Stimulated activated CD4-positive, alpha-beta T cell treated with anti-CD3 and anti-CD28 coated beads, Interleukin-12 subunit alpha, Interleukin-12 subunit beta, amount 100 ng/mL, for 4 hours (primary cell): ENCODE data around the gene ADGRD1.
"Not testable (repeated sequence)": the region's sequence is repeated elsewhere in the genome, so short reads cannot be mapped to it uniquely, and the experiment has no call there.

ENCODE experiments used
- DNase-seq: peaks from one replicate; pipeline ENCODE4 v3.0.0-alpha.2; 2020

The ADGRD1 gene

GRCh38 chr12:131106349-131106941, 152.7 kb downstream of the ADGRD1 start:
- no peak for DNase-seq

DNA sequence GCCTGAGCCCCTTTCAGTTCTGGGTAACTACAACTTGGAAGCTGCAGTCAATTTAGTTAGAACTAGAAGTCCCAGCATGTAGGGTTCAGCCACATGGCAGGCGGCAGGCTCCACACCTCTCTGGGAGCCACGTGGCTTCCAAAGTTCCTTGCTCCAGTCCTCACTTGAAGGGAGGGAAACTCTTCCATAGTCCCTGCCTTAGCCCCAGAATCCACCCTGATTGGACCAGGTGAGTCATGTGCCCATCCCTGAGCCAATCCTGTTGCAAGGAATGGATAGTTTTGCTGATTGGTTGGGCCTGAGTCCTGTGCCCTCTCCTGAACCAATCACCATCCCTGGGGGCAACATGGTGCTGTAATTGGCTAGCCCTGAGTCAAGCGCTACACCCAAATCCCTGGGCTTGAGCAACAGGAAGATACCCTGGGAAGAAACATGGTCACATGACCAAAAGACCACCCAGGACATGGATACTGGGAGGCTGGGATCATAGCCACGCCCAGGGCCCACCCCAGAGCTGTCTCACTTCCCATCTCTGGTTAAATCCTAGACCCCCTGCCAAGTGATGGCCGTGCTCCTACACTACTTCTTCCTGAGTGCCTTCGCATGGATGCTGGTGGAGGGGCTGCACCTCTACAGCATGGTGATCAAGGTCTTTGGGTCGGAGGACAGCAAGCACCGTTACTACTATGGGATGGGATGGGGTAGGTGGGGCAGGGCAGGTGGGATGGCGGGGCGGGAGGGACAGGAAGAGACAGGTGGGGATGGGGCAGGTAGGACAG, 154.7 kb downstream of the ADGRD1 start:
- no peak for DNase-seq

- DNase-seq = no peak
Measured at GRCh38 chr12:131111446-131111845, 157.7 kb downstream of the ADGRD1 start.

- DNase-seq = no peak
Measured at GRCh38 chr12:131112021-131112420, 158.3 kb downstream of the ADGRD1 start.

DNA sequence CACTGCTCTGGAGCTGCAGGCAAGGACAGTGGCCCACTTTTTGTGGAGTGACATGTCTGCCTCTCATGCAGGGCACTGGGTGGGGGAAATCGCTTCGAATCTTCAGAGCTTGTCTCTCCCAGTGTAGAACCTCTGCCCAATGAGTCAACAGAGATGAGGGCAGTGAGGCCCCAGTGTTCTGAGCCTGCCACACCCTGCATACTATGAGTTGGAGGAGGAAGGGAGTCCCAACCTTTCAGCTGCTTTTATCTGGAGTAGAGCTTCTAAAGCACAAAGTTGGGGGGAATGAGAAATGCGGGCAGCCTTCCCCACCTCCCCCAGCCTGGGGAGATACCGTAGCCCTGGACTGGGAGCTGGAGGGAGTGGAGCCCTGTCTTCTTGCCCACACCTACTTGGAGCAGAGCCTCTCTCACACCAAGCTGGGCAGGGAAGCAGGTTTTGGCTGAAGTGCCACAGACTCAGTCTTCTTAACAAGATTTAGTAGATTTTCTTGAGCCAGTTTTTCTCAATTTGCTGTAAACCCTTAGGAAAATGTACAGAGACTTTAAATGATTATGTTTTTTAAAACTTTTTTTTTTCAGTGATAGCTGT, 159.1 kb downstream of the ADGRD1 start:
- DNase-seq = no peak

GRCh38 chr12:131113568-131114270, 160.0 kb downstream of the ADGRD1 start:
- no peak for DNase-seq

GRCh38 chr12:131114271-131114670, 160.6 kb downstream of the ADGRD1 start:
- no peak for DNase-seq

GRCh38 chr12:131114942-131115584, 161.4 kb downstream of the ADGRD1 start:
- DNase-seq = no peak

GRCh38 chr12:131115766-131116467, 162.2 kb downstream of the ADGRD1 start:
- no peak for DNase-seq

- no peak for DNase-seq
Measured at GRCh38 chr12:131116468-131117117, 162.9 kb downstream of the ADGRD1 start.

DNA sequence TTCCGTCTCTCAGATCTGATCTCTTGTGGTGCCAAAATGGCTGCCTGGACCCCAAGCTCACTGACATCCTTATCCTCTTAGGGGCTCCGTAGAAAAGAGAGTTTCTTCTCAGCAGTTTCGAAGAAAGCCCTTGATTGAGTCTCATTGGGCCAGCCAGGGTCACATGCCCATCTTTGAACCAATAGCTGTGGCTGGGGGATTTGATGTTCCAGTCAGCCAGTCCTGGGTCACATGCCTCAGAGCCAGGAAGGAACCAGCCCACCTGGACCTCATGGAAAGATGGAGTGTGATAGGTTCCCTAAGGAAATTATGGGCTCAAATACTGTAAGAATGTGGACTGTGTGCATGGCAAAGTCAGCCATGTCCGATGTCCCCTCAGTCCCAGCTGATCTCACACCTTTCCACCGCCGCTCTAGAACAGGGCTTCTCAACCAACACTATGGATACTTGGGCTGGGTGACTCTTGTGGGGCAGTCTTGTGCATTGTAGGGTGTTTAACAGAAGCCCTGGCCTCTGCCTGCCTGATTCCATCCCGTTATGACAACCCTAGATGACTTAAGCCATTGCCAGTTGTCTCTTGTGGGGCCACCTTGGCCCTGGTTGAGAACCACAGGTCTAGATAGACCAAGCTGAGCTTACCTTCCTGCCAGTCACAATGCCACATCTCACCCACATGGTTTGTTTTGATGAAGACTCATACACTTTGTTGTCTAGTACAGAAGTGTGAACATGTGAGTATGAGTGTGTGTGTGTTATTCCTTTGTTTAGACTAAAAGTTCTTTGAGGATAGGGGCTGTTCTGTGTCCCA, 163.9 kb downstream of the ADGRD1 start:
- DNase-seq = no peak

DNA sequence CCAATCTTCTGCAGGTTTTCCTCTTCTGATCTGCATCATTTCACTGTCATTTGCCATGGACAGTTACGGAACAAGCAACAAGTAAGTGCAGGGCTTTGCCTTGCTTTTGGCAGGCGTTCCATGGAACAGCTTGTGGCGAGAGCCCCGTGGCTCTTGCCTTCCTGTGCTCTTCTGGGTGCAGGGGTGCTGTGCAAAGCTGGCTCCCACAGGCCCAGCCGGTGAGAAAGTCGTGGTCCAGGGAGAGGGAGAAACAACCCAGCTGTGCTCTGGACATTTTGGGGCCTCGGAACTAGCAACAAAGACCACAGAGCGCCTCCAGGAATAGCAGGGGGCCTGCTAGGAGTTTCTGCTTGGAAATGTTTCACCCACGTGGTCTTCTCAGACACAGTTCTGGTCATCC, 164.7 kb downstream of the ADGRD1 start:
- DNase-seq = no peak

- not testable (repeated sequence) for DNase-seq
Measured at GRCh38 chr12:131119345-131119744, 165.6 kb downstream of the ADGRD1 start.

DNA sequence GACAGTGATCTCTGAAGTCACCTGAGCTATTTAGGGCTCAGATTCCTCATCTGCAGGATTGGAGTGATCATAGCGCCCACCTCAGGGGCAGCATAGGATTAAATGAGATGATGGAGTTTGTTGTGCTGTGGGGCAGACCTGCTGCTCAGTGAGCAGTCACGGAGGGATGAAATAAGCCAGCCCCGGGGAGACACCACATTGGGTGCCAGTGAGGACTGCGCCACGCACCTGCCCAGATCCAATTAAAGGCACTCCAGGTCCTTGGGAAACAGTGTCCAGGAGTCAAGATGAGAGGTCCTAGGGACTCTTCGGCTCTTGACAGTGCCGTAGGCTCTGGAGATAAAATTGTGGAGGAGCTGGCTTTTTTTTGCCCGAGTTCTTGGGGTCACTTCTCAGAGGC, 166.2 kb downstream of the ADGRD1 start:
- DNase-seq = no peak

DNA sequence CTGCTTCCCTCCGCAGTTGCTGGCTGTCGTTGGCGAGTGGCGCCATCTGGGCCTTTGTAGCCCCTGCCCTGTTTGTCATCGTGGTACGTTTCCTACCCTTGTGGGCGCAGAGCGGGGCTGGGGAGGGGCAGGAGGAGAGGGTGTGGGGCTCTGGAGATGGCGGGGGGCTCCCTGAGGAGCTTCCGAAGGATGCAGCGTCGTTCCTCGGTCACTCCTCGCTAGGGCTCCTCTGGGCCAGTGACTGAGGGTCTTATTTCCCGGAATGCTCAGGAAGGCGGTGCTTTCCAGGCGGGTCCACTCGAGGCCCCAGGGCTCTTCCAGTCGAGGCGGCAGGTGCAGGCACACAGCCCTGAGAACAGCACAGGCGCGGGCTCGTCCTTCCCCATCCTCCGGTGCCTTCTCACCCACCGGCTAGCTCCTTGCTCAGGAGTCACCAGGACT, 167.1 kb downstream of the ADGRD1 start:
- DNase-seq = no peak

- DNase-seq = no peak
Measured at GRCh38 chr12:131121705-131122405, 168.1 kb downstream of the ADGRD1 start.

- no peak for DNase-seq
Measured at GRCh38 chr12:131122631-131123030, 168.9 kb downstream of the ADGRD1 start.

- no peak for DNase-seq
Measured at GRCh38 chr12:131123817-131124216, 170.1 kb downstream of the ADGRD1 start.

- no peak for DNase-seq
Measured at GRCh38 chr12:131124487-131125280, 171.0 kb downstream of the ADGRD1 start.
